ENCODE data around the gene ZNF366.

GRCh38 chr5:72472031-72472430 lies 35.2 kb downstream of the ZNF366 start:
- no peak for TF ChIP-seq CTCF (conservative IDR thresholded peaks at IDR 0.05; ENCODE audit: low read length)
- no peak for TF ChIP-seq EZH2phosphoT487 (IDR thresholded peaks at IDR 0.05; ENCODE audit: borderline replicate concordance)
